Prostate gland (tissue), 2 donors: ENCODE measurements around the gene MAGEA9. TPM values are rescaled to one million over a fixed set of nuclear protein-coding genes. Genes with fewer than 3 reads are reported as not detected.
"Not testable (repeated sequence)": the region's sequence is repeated elsewhere in the genome, so short reads cannot be mapped to it uniquely, and the experiment has no call there.

Experiments
- DNase-seq: peaks from one replicate; pipeline ENCODE4 v3.0.0-alpha.2; 2019; ENCODE audit warnings: low spot score
- H3K27ac ChIP-seq, 2 donors: fragments of 200-600 bp; sonication (generic); 2 replicates each; pipeline ENCODE4 v1.5.1; 2017 to 2019
- H3K27me3 ChIP-seq: fragments of 200-600 bp; sonication (generic); replicated peaks from 2 replicates; pipeline ENCODE4 v1.5.1; 2019; ENCODE audit not compliant: insufficient read depth
- H3K36me3 ChIP-seq, 2 donors: fragments of 200-600 bp; sonication (generic); 1 replicate in 1 of 2; 2 replicates in 1 of 2; pipeline versions ENCODE4 v1.5.1 to v1.8.1; 2017 to 2019
- H3K4me1 ChIP-seq: fragments of 200-600 bp; sonication (generic); replicated peaks from 2 replicates; pipeline ENCODE4 v1.5.1; 2019
- H3K4me3 ChIP-seq, 2 donors: fragments of 200-600 bp; sonication (generic); 2 replicates each; pipeline ENCODE4 v1.5.1; 2017 to 2019
- H3K9me3 ChIP-seq: fragments of 200-600 bp; sonication (generic); 2 replicates; pipeline ENCODE4 v1.5.1; 2017
- CTCF ChIP-seq, 4 experiments: fragments of 200-600 bp in 2 of 4; fragments of 450-650 bp in 2 of 4; sonication (generic) in 2 of 4; IDR thresholded peaks; 1 replicate in 3 of 4; 2 replicates in 1 of 4; pipeline ENCODE4 v1.5.1; 2016 to 2019; ENCODE audit warnings: antibody characterized with exemption in 4 of 4, mild to moderate bottlenecking in 2 of 4, moderate library complexity in 2 of 4
- POLR2A ChIP-seq: fragments of 450-650 bp; IDR thresholded peaks from one replicate; pipeline ENCODE4 v1.6.1; 2016; ENCODE audit warnings: antibody characterized with exemption, mild to moderate bottlenecking
- POLR2AphosphoS5 ChIP-seq: sonication (generic); formaldehyde crosslinking; IDR thresholded peaks from one replicate; pipeline ENCODE4 v1.6.1; 2017; ENCODE audit warnings: antibody characterized with exemption
- WGBS: methylation state at CpG from one replicate; pipeline ENCODE4 v1.1.5; 2018; 5-methylcytosine and 5-hydroxymethylcytosine counted together
- intact Hi-C: fragments of 100-400 bp; cut with DNase I; formaldehyde crosslinking; loops from one replicate; pipeline ENCODE4 v1.14.2; 2022
- total RNA-seq, 2 donors: library from RNA; depleted of rRNA; stranded (reverse); fragments of >200 nt; gene quantifications; one replicate each; pipeline ENCODE4 v1.1.0, GENCODE V29; 2016

Gene MAGEA9
- total RNA-seq, 2 donors from 2014 or later: not detected

GRCh38 chrX:149795531-149795930, 13.8 kb downstream of the MAGEA9 start:
- DNase-seq, H3K27ac ChIP-seq, H3K4me1 ChIP-seq, H3K27me3 ChIP-seq, intact Hi-C loops, H3K36me3 ChIP-seq, H3K4me3 ChIP-seq, H3K9me3 ChIP-seq: not testable (repeated sequence)
- WGBS: no CpG with 5 or more reads among the region's 1 CpG

- no peak overlapping the region for H3K27ac ChIP-seq
- no peaks in the 10 kb centered on the region for H3K9me3 ChIP-seq
- WGBS: 92% methylated on average over 6 of the region's 6 CpGs
- H3K27me3 ChIP-seq: no peaks in the 10 kb centered on the region
- H3K4me1 ChIP-seq: no peaks in the 10 kb centered on the region
- intact Hi-C loops: no loop called here
- H3K4me3 ChIP-seq: no peak overlapping the region
- TF ChIP-seq CTCF (IDR thresholded peaks at IDR 0.05) (no peak), POLR2AphosphoS5 (no peak)
- no peaks in the 10 kb centered on the region for H3K36me3 ChIP-seq
- no peak for DNase-seq
Measured at GRCh38 chrX:149799095-149799714, 17.5 kb downstream of the MAGEA9 start.

- Histone ChIP-seq H3K27me3 (no peaks in the 10 kb centered on the region), H3K27ac (no peak overlapping the region), H3K4me3 (no peak overlapping the region), H3K4me1 (no peaks in the 10 kb centered on the region), H3K36me3 (no peaks in the 10 kb centered on the region), H3K9me3 (no peaks in the 10 kb centered on the region)
- DNase-seq: no peak
- intact Hi-C loops: no loop called here
- TF ChIP-seq POLR2A (no peak), CTCF (IDR thresholded peaks at IDR 0.05) (no peak), POLR2AphosphoS5 (no peak)
- WGBS: 26% methylated on average over 3 of the region's 3 CpGs
Measured at GRCh38 chrX:149799938-149800337, 18.2 kb downstream of the MAGEA9 start.

- DNase-seq: no peak
- Histone ChIP-seq H3K4me3 (no peak overlapping the region), H3K9me3 (no peaks in the 10 kb centered on the region), H3K36me3 (no peaks in the 10 kb centered on the region), H3K27ac (no peak overlapping the region), H3K4me1 (no peaks in the 10 kb centered on the region), H3K27me3 (no peaks in the 10 kb centered on the region)
- no peak for TF ChIP-seq POLR2A
- no peak for TF ChIP-seq POLR2AphosphoS5
- TF ChIP-seq CTCF (IDR thresholded peaks at IDR 0.05): no peak
- intact Hi-C loops: no loop called here
- WGBS: 88% methylated on average over 9 of the region's 10 CpGs
Measured at GRCh38 chrX:149803458-149804062, 21.8 kb downstream of the MAGEA9 start.

- DNase-seq: no peak
- intact Hi-C loops: no loop called here
- Histone ChIP-seq H3K9me3 (no peaks in the 10 kb centered on the region), H3K27ac (no peak overlapping the region), H3K36me3 (no peaks in the 10 kb centered on the region), H3K4me3 (no peak overlapping the region), H3K4me1 (no peaks in the 10 kb centered on the region), H3K27me3 (no peaks in the 10 kb centered on the region)
- 94% methylated on average over 6 of the region's 6 CpGs for WGBS
- TF ChIP-seq POLR2A: no peak
- no peak for TF ChIP-seq CTCF (IDR thresholded peaks at IDR 0.05)
- TF ChIP-seq POLR2AphosphoS5: no peak
Measured at GRCh38 chrX:149804102-149804501, 22.4 kb downstream of the MAGEA9 start.
